Upper lobe of left lung (tissue), 6 donors: ENCODE data around the gene MED12. TPM values are rescaled to one million over a fixed set of nuclear protein-coding genes. Genes with fewer than 3 reads are reported as not detected.

Experiments
- ATAC-seq, 2 donors: fragments of 200-7000 bp; cut with Tn5 transposase; one replicate each; pipeline ENCODE4 v1.9.1; 2022; ENCODE audit warnings: mild to moderate bottlenecking in 2 of 2, moderate library complexity in 2 of 2; ENCODE audit not compliant: low FRiP score in 2 of 2
- DNase-seq, 2 donors: peaks; one replicate each; pipeline ENCODE4 v3.0.0-alpha.2; 2019 to 2020
- H3K27ac ChIP-seq, 4 donors: fragments of 200-600 bp; sonication (generic); one replicate each; pipeline ENCODE4 v1.5.1; 2016 to 2019
- H3K27me3 ChIP-seq, 4 donors: fragments of 200-600 bp; sonication (generic); one replicate each; pipeline ENCODE4 v1.5.1; 2017 to 2019
- H3K36me3 ChIP-seq, 4 donors: fragments of 200-600 bp; sonication (generic); one replicate each; pipeline ENCODE4 v1.5.1; 2016 to 2019
- H3K4me1 ChIP-seq, 4 donors: fragments of 200-600 bp; sonication (generic); one replicate each; pipeline ENCODE4 v1.5.1; 2018 to 2019
- H3K4me3 ChIP-seq, 4 donors: fragments of 200-600 bp; sonication (generic); one replicate each; pipeline ENCODE4 v1.5.1; 2017 to 2019; ENCODE audit warnings: mild to moderate bottlenecking in 2 of 4, moderate library complexity in 1 of 4
- H3K9me3 ChIP-seq, 4 donors: fragments of 200-600 bp; sonication (generic); one replicate each; pipeline ENCODE4 v1.5.1; 2018 to 2019
- EP300 ChIP-seq, 4 donors: sonication (generic); formaldehyde crosslinking; IDR thresholded peaks; one replicate each; pipeline ENCODE4 v1.5.1; 2017; ENCODE audit warnings: antibody characterized with exemption in 4 of 4, control low read depth in 2 of 4
- POLR2A ChIP-seq, 4 donors: fragments of 450-650 bp; IDR thresholded peaks; one replicate each; pipeline ENCODE4 v1.5.1; 2016 to 2017; ENCODE audit warnings: antibody characterized with exemption in 4 of 4, mild to moderate bottlenecking in 2 of 4
- POLR2AphosphoS5 ChIP-seq, 2 donors: sonication (generic); formaldehyde crosslinking; IDR thresholded peaks; one replicate each; pipeline ENCODE4 v1.5.1; 2017; ENCODE audit warnings: antibody characterized with exemption in 2 of 2
- WGBS, 2 donors: methylation state at CpG; one replicate each; pipeline ENCODE4 v1.1.5; 2017 to 2018; 5-methylcytosine and 5-hydroxymethylcytosine counted together
- total RNA-seq, 6 donors: library from RNA; depleted of rRNA in 4 of 6; stranded (reverse); fragments of >200 nt in 4 of 6; gene quantifications; one replicate each; pipeline versions ENCODE4 v1.1.0 to v1.2.1, GENCODE V29; 2016 to 2021
- TF ChIP-seq, protein P1 (sequence below), 6 experiments: fragments of 450-650 bp in 4 of 6; fragments of 200-600 bp in 2 of 6; sonication (generic) in 2 of 6; IDR thresholded peaks; one replicate each; pipeline ENCODE4 v1.5.1; 2016 to 2019; ENCODE audit warnings: antibody characterized with exemption in 6 of 6
- donor health status: DM: no; HTN: no; CAD: no; lungs with moderate emphysema.
- donor health status: DM: no; HTN: yes; CAD: no; lungs with severe emphysema.

The MED12 gene
- total RNA-seq, 6 donors from 2014 or later: 21.7 to 188 (median 42.2) TPM

DNA sequence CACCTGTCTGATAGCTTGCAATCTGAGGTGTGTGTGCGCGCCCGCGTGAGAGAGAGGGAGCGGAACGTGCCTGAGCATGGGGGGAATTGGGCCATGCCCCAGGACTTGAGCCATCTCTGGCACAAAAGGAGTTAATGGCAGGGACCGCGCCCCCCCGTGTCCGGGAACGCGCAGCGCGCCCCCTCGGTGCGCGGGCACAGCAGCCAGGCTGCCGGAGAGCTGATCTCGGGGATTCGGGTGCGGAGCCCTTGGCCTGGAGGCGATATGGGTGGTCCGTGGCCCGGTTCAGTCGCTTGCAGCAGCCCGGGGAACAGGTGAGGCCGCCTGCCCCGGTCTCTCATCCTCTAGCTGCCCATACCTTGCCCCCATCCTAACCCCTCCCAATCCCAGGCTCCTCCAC, 26.3 kb downstream of the MED12 start, which contains the start of gene NLGN3:
Gene NLGN3 (plus strand): TSS at position 191 of the 400 bp plus-strand sequence. CDS start 2,909 bp downstream, outside the sequence.
- no peaks in the 10 kb centered on the region for H3K9me3 ChIP-seq
- WGBS, 2 donors: 4 to 34% methylated on average over 4 to 15 of the region's 28 CpGs
- H3K4me1 ChIP-seq: peaks cover 0 to 16% (median 2%) of the 10 kb centered on the region in 4 donors
- peak within 1 kb of the TSS in 3 of 4 donors; percentile 12 to 31 (median 17) for H3K4me3 ChIP-seq
- DNase-seq (peak in 1 of 2 donors; percentile 69), ATAC-seq (peak in 1 of 2 donors; percentile 15)
- no peak within 1 kb of the TSS for H3K27ac ChIP-seq
- TF ChIP-seq EP300 (IDR thresholded peaks at IDR 0.05) (no peak), POLR2AphosphoS5 (IDR thresholded peaks at IDR 0.05) (no peak), POLR2A (IDR thresholded peaks at IDR 0.05) (no peak)
- TF ChIP-seq, protein P1, sequence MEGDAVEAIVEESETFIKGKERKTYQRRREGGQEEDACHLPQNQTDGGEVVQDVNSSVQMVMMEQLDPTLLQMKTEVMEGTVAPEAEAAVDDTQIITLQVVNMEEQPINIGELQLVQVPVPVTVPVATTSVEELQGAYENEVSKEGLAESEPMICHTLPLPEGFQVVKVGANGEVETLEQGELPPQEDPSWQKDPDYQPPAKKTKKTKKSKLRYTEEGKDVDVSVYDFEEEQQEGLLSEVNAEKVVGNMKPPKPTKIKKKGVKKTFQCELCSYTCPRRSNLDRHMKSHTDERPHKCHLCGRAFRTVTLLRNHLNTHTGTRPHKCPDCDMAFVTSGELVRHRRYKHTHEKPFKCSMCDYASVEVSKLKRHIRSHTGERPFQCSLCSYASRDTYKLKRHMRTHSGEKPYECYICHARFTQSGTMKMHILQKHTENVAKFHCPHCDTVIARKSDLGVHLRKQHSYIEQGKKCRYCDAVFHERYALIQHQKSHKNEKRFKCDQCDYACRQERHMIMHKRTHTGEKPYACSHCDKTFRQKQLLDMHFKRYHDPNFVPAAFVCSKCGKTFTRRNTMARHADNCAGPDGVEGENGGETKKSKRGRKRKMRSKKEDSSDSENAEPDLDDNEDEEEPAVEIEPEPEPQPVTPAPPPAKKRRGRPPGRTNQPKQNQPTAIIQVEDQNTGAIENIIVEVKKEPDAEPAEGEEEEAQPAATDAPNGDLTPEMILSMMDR (IDR thresholded peaks at IDR 0.05): no peak
- peaks cover 0 to 22% (median 10%) of the 10 kb centered on the region in 4 donors for H3K36me3 ChIP-seq
- peaks cover 0 to 4% (median 0%) of the 10 kb centered on the region in 4 donors for H3K27me3 ChIP-seq

DNA sequence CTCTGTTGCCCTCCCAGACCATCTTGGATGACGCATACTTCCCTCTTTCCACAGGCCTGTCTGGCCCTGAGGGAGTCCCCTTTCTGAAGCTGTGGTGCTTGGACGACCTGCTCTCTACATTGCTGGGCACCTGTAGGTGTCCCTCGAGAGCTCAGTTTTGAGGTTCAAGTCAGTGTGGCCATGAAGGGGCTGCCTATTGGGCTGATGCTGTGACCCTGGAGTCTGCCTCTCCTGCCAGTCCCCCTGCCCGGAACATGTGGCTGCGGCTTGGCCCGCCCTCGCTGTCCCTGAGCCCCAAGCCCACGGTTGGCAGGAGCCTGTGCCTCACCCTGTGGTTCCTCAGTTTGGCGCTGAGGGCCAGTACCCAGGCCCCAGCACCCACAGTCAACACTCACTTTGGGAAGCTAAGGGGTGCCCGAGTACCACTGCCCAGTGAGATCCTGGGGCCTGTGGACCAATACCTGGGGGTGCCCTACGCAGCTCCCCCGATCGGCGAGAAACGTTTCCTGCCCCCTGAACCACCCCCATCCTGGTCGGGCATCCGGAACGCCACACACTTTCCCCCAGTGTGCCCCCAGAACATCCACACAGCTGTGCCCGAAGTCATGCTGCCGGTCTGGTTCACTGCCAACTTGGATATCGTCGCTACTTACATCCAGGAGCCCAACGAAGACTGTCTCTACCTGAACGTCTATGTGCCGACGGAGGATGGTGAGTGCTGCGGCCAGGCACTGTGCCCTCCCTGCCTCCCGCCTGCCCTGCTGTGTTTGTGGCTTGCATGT, 29.3 kb downstream of the MED12 start:
- peaks cover 0 to 16% (median 2%) of the 10 kb centered on the region in 4 donors for H3K4me1 ChIP-seq
- no peaks in the 10 kb centered on the region for H3K36me3 ChIP-seq
- TF ChIP-seq EP300 (IDR thresholded peaks at IDR 0.05) (no peak), POLR2AphosphoS5 (IDR thresholded peaks at IDR 0.05) (no peak), POLR2A (IDR thresholded peaks at IDR 0.05) (no peak)
- TF ChIP-seq, protein P1 (IDR thresholded peaks at IDR 0.05): no peak
- DNase-seq (no peak), ATAC-seq (no peak)
- no peaks in the 10 kb centered on the region for H3K9me3 ChIP-seq
- no peak overlapping the region for H3K4me3 ChIP-seq
- H3K27ac ChIP-seq: no peak overlapping the region
- WGBS, 2 donors: 80 to 84% methylated on average over 4 to 28 of the region's 28 CpGs
- H3K27me3 ChIP-seq: peaks cover 0 to 4% (median 0%) of the 10 kb centered on the region in 4 donors

DNA sequence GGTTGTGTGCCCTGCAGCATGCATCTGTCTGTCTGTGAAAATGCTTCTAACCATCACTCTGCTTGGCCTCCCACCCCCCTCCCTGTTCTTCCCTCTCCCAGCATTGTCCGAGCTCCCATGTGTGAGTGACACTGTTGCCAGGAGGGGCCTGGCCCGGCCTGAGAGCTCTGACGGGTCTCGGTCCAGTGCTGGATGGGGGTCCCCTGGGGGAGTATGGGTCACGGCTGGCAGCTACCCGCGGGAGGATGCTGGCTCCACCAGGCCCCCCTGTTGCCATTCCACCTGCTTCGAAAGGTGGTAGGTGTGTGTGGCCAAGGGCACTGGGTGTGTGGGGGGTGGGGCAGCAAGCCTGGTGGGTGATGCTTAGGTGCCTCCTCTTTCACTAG, 29.9 kb downstream of the MED12 start:
- Histone ChIP-seq H3K27ac (no peak overlapping the region), H3K9me3 (no peaks in the 10 kb centered on the region), H3K4me1 (peaks cover 0 to 16% (median 2%) of the 10 kb centered on the region in 4 donors), H3K36me3 (no peaks in the 10 kb centered on the region), H3K4me3 (no peak overlapping the region), H3K27me3 (peaks cover 0 to 4% (median 0%) of the 10 kb centered on the region in 4 donors)
- 82% methylated on average over 8 of the region's 8 CpGs; no CpG with 5 or more reads in 1 of the 2 donors for WGBS, 2 donors
- DNase-seq (no peak), ATAC-seq (no peak)
- TF ChIP-seq, protein P1 (IDR thresholded peaks at IDR 0.05): no peak
- TF ChIP-seq POLR2A (IDR thresholded peaks at IDR 0.05) (no peak), POLR2AphosphoS5 (IDR thresholded peaks at IDR 0.05) (no peak), EP300 (IDR thresholded peaks at IDR 0.05) (no peak)

DNA sequence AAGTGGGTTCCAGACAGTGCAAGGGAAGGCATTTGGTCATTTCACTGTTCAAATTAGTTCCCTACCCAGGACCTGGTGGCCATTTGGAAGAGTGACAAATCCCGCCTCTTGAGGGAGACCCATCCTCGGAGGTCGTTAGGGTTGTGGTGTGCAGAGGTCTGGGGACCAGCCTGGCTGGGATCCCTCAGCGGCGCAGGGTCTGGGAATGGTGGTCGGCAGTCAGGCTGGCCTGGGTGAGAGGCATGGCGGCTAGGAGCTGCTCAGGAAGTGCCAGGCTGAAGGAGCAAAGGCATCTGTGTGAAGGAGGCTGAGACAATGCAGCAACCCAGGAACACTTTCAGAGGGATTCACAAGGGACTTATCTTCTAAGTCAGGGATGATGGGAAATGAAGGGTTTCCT, 33.0 kb downstream of the MED12 start:
- TF ChIP-seq POLR2A (IDR thresholded peaks at IDR 0.05): no peak
- TF ChIP-seq POLR2AphosphoS5 (IDR thresholded peaks at IDR 0.05): no peak
- TF ChIP-seq EP300 (IDR thresholded peaks at IDR 0.05): no peak
- TF ChIP-seq, protein P1 (IDR thresholded peaks at IDR 0.05): no peak
- Histone ChIP-seq H3K9me3 (no peaks in the 10 kb centered on the region), H3K4me3 (no peak overlapping the region), H3K36me3 (no peaks in the 10 kb centered on the region), H3K4me1 (no peaks in the 10 kb centered on the region), H3K27me3 (no peaks in the 10 kb centered on the region), H3K27ac (no peak overlapping the region)
- WGBS, 2 donors: 78% methylated on average over 7 of the region's 7 CpGs; no CpG with 5 or more reads in 1 of the 2 donors
- DNase-seq (no peak), ATAC-seq (no peak)
